K562 (cell line): ENCODE measurements around the gene TPRG1L. TPM values are rescaled to one million over a fixed set of nuclear protein-coding genes. Genes with fewer than 3 reads are reported as not detected.

Source experiments
- ATAC-seq: fragments of 200-7000 bp; cut with Tn5 transposase; 3 replicates; pipeline ENCODE4 v1.9.1; 2020; ENCODE audit warnings: moderate library complexity
- BruUV-seq: library from RNA; stranded (reverse); fragments of 400-500 nt; replicated peaks from 2 replicates; lab custom pipeline; 2021; lab: Mats Ljungman, UMichigan
- CTCF ChIA-PET: fragments of 300-600 bp; formaldehyde crosslinking; extraction: SDS; loops from one replicate; lab custom pipeline; 2021; ENCODE audit warnings: low intra/inter-chr PET ratio; lab: Yijun Ruan, JAX
- POLR2A ChIA-PET: fragments of 300-600, 350-650 bp; sonication (Branson Sonifier 250); formaldehyde crosslinking; extraction: SDS; loops from one replicate; lab custom pipeline; 2021; ENCODE audit warnings: antibody characterized with exemption, inconsistent platforms; lab: Yijun Ruan, JAX
- DNase-seq, 4 experiments: peaks; one replicate each; pipeline versions ENCODE4 v3.0.0 to v3.0.0-alpha.2; 2011 to 2018; ENCODE audit warnings: low spot score in 3 of 4, mixed read lengths in 3 of 4; ENCODE audit errors: extremely low read depth in 1 of 4
- FAIRE-seq: peaks from 2 replicates; lab custom pipeline; 2011; peaks lifted over from hg19 to GRCh38; lab: Jason Lieb, UNC
- H2AFZ ChIP-seq: 2 replicates; pipeline ENCODE4 v1.6.0; 2011; ENCODE audit warnings: low read depth, low read length, control low read depth, inconsistent platforms
- H3K27ac ChIP-seq: fragments of 200-600 bp; 3 replicates; pipeline ENCODE4 v1.8.0; 2011; ENCODE audit warnings: low read depth, mild to moderate bottlenecking, control low read depth, inconsistent platforms, low read length, moderate library complexity, mixed read lengths; ENCODE audit errors: extremely low read depth
- H3K27me3 ChIP-seq, 2 experiments: fragments of 300-600 bp in 1 of 2; 2 replicates in 1 of 2; 3 replicates in 1 of 2; pipeline versions ENCODE4 v1.6.0 to v1.8.0; 2011; ENCODE audit warnings: inconsistent platforms in 2 of 2, low read length in 2 of 2, mild to moderate bottlenecking in 1 of 2, mixed read lengths in 1 of 2, moderate library complexity in 1 of 2; ENCODE audit not compliant: control insufficient read depth in 2 of 2, insufficient read depth in 2 of 2
- H3K36me3 ChIP-seq: fragments of 300-600 bp; 3 replicates; pipeline ENCODE4 v1.8.0; 2011; ENCODE audit warnings: mild to moderate bottlenecking, low read length, inconsistent platforms; ENCODE audit not compliant: control insufficient read depth, insufficient read depth
- H3K4me1 ChIP-seq, 2 experiments: fragments of 200-600 bp in 1 of 2; replicated peaks in 1 of 2; 2 replicates in 1 of 2; 3 replicates in 1 of 2; pipeline versions ENCODE4 v1.5.1 to v1.8.0; 2011; ENCODE audit warnings: inconsistent platforms in 2 of 2, low read length in 2 of 2, mild to moderate bottlenecking in 1 of 2, mixed read lengths in 1 of 2, moderate library complexity in 1 of 2; ENCODE audit not compliant: control insufficient read depth in 2 of 2, insufficient read depth in 2 of 2
- H3K4me2 ChIP-seq: 2 replicates; pipeline ENCODE4 v1.6.1; 2011; ENCODE audit warnings: low read length, control low read depth, inconsistent platforms, mixed read lengths; ENCODE audit not compliant: insufficient read depth
- H3K4me3 ChIP-seq: fragments of 200-600 bp; sonication (generic), shearing (Covaris generic); 2 replicates; pipeline ENCODE4 v1.5.1; 2016; ENCODE audit warnings: control low read depth, inconsistent platforms
- H3K79me2 ChIP-seq: fragments of 200-600 bp; 3 replicates; pipeline ENCODE4 v1.8.0; 2011; ENCODE audit warnings: low read length, inconsistent platforms; ENCODE audit not compliant: control insufficient read depth, insufficient read depth
- H3K9ac ChIP-seq, 2 experiments: 2 replicates each; pipeline versions ENCODE4 v1.6.0 to v1.6.1; 2011; ENCODE audit warnings: low read depth in 2 of 2, low read length in 2 of 2, control low read depth in 1 of 2, inconsistent platforms in 1 of 2, mild to moderate bottlenecking in 1 of 2, mixed read lengths in 1 of 2; ENCODE audit not compliant: insufficient read depth in 1 of 2
- H3K9me1 ChIP-seq: one replicate; pipeline ENCODE4 v1.6.0; 2011; ENCODE audit warnings: inconsistent platforms, mild to moderate bottlenecking, low read length, moderate library complexity; ENCODE audit not compliant: control insufficient read depth, insufficient read depth
- H3K9me3 ChIP-seq: replicated peaks from 2 replicates; pipeline ENCODE4 v1.5.1; 2011; ENCODE audit warnings: low read depth, low read length, inconsistent platforms; ENCODE audit not compliant: control insufficient read depth, insufficient read depth
- H4K20me1 ChIP-seq: replicated peaks from 2 replicates; pipeline ENCODE4 v1.6.1; 2011; ENCODE audit warnings: low read length, inconsistent platforms, mixed read lengths; ENCODE audit not compliant: control insufficient read depth, insufficient read depth
- RBBP5 ChIP-seq: fragments of 200-600 bp; sonication (generic); IDR thresholded peaks from 2 replicates; pipeline ENCODE4 v1.6.1; 2012; ENCODE audit warnings: borderline replicate concordance, mild to moderate bottlenecking, low read length, control low read depth, inconsistent platforms; ENCODE audit not compliant: insufficient read depth, poor library complexity, severe bottlenecking
- ZFP30 ChIP-seq: fragments of 250-450 bp; sonication (Bioruptor Pico); IDR thresholded peaks from 2 replicates; pipeline ENCODE4 v1.8.0; 2022; ENCODE audit warnings: moderate library complexity, mild to moderate bottlenecking, inconsistent platforms, borderline replicate concordance
- ZNF23 ChIP-seq: fragments of 250-450 bp; sonication (Bioruptor Pico); IDR thresholded peaks from 2 replicates; pipeline ENCODE4 v1.4.0; 2020; ENCODE audit warnings: mild to moderate bottlenecking
- WGBS: fragments of 100-300 bp; shearing (Covaris generic); methylation state at CpG from one replicate; pipeline ENCODE4 v1.1.6; 2016; ENCODE audit warnings: low coverage, mixed read lengths; ENCODE audit not compliant: insufficient coverage; ENCODE audit errors: missing lambda C conversion rate; 5-methylcytosine and 5-hydroxymethylcytosine counted together
- in situ Hi-C: fragments of 300-500 bp; cut with MboI; formaldehyde crosslinking; loops from 4 replicates; pipeline ENCODE4 v1.15.0; 2018; ENCODE audit warnings: inconsistent platforms, mixed read lengths
- intact Hi-C: fragments of 100-400 bp; cut with micrococcal nuclease; formaldehyde crosslinking; loops from 2 replicates; pipeline ENCODE4 v1.14.2; 2022
- polyA plus RNA-seq, 8 experiments: library from polyadenylated mRNA; depleted of rRNA in 4 of 8; stranded (reverse) in 5 of 8; unstranded in 3 of 8; fragments of >200 nt; fragmentation: Nextera tagmentation in 2 of 8; fragmentation: Illumina TruSeq in 1 of 8; extraction: Ambion mirVana in 2 of 8; extraction: Trizol in 1 of 8; gene quantifications; 2 replicates each; pipeline versions ENCODE4 v1.2.1 to v1.2.3, GENCODE V29; 2011 to 2014; ENCODE audit warnings: inconsistent platforms in 1 of 8, missing spikeins in 1 of 8
- total RNA-seq, 7 experiments: library from RNA; depleted of rRNA in 6 of 7; stranded (reverse); fragments of >200 nt in 6 of 7; fragmentation: Illumina TruSeq in 2 of 7; extraction: Trizol in 2 of 7; gene quantifications; 2 replicates each; pipeline versions ENCODE4 v1.2.1 to v1.2.3, GENCODE V29; 2011 to 2021; ENCODE audit warnings: low replicate concordance in 1 of 7
- TF ChIP-seq, protein P1 (sequence below): sonication (generic); formaldehyde crosslinking; IDR thresholded peaks from 2 replicates; pipeline ENCODE4 v1.8.0; 2022; ENCODE audit warnings: missing genetic modification reagents, mild to moderate bottlenecking, borderline replicate concordance
- TF ChIP-seq, protein P2 (sequence below): sonication (generic); formaldehyde crosslinking; IDR thresholded peaks from 2 replicates; pipeline ENCODE4 v1.8.1; 2023; ENCODE audit warnings: mild to moderate bottlenecking, missing genetic modification reagents

TPRG1L gene
- total and polyA plus RNA-seq, 9 of the 15 experiments (the other 6 are each of a cell fraction or from before 2014, with no cell fraction given), result 1.6 to 11.0 (median 6.2) TPM

DNA sequence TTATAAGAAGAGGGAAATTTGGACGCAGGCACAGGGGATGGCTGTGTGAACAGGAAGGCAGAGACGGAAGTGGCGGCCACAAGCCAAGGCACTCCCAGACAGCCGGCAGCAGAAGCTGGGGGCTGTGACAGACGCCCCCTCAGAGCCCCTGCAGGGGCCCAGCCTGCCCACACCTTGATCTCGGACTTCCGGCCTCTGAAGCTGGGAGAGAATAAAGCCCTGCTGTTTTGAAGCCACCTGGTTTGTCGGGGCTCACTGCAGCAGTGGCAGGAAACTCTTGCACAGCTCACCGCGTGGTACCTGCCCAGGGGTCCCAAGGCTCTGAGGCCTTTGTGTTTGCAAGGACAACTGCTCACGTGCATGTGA, 27.2 kb upstream of the TPRG1L start:
- Histone ChIP-seq H3K4me3 (no peak overlapping the region), H3K27me3 (peaks cover 32 to 83% of the 10 kb centered on the region in 2 experiments; a peak in 4 of 5 replicates), H3K27ac (no peak overlapping the region), H3K9ac (no peak overlapping the region), H4K20me1 (peaks cover 21% of the 10 kb centered on the region), H3K79me2 (no peaks in the 10 kb centered on the region), H2AFZ (no peak overlapping the region), H3K4me1 (peaks cover 0 to 57% of the 10 kb centered on the region in 2 experiments; a peak in 2 of 5 replicates), H3K9me3 (no peaks in the 10 kb centered on the region), H3K36me3 (no peaks in the 10 kb centered on the region), H3K4me2 (no peak overlapping the region), H3K9me1 (no peaks in the 10 kb centered on the region)
- WGBS, result 24% methylated on average over 11 of the region's 11 CpGs
- no peak for DNase-seq
- FAIRE-seq, result no peak
- ATAC-seq, result no peak
- ChIA-PET CTCF (no interaction called here), POLR2A (interaction anchor here (0.6 kb wide), 1 partner anchor 248 kb away, joined by 3 read pairs; no protein-coding TSS in a partner anchor)
- intact Hi-C loops, result no loop called here
- BruUV-seq, result no TSS peak
- TF ChIP-seq, protein P1, sequence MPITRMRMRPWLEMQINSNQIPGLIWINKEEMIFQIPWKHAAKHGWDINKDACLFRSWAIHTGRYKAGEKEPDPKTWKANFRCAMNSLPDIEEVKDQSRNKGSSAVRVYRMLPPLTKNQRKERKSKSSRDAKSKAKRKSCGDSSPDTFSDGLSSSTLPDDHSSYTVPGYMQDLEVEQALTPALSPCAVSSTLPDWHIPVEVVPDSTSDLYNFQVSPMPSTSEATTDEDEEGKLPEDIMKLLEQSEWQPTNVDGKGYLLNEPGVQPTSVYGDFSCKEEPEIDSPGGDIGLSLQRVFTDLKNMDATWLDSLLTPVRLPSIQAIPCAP (CRISPR knock-in tag), result no peak
- TF ChIP-seq ZFP30 (CRISPR knock-in tag), result no peak
- no peak for TF ChIP-seq RBBP5
- TF ChIP-seq, protein P2, sequence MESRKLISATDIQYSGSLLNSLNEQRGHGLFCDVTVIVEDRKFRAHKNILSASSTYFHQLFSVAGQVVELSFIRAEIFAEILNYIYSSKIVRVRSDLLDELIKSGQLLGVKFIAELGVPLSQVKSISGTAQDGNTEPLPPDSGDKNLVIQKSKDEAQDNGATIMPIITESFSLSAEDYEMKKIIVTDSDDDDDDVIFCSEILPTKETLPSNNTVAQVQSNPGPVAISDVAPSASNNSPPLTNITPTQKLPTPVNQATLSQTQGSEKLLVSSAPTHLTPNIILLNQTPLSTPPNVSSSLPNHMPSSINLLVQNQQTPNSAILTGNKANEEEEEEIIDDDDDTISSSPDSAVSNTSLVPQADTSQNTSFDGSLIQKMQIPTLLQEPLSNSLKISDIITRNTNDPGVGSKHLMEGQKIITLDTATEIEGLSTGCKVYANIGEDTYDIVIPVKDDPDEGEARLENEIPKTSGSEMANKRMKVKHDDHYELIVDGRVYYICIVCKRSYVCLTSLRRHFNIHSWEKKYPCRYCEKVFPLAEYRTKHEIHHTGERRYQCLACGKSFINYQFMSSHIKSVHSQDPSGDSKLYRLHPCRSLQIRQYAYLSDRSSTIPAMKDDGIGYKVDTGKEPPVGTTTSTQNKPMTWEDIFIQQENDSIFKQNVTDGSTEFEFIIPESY (CRISPR knock-in tag), result no peak
- TF ChIP-seq ZNF23 (CRISPR knock-in tag), result no peak
- in situ Hi-C loops, result no loop called here
